IPS-18c (cell line): Measurements from ENCODE around the gene TNKS1BP1.

ENCODE experiments used
- H3K4me3 ChIP-seq: 2 replicates; pipeline ENCODE4 v1.7.0; 2013; ENCODE audit warnings: low read depth, mild to moderate bottlenecking, low read length, moderate library complexity; ENCODE audit not compliant: insufficient read depth
- H3K9me3 ChIP-seq: one replicate; pipeline ENCODE4 v1.6.1; 2013; ENCODE audit warnings: mild to moderate bottlenecking, low read length, moderate library complexity; ENCODE audit not compliant: control insufficient read depth, insufficient read depth

TNKS1BP1 gene

DNA sequence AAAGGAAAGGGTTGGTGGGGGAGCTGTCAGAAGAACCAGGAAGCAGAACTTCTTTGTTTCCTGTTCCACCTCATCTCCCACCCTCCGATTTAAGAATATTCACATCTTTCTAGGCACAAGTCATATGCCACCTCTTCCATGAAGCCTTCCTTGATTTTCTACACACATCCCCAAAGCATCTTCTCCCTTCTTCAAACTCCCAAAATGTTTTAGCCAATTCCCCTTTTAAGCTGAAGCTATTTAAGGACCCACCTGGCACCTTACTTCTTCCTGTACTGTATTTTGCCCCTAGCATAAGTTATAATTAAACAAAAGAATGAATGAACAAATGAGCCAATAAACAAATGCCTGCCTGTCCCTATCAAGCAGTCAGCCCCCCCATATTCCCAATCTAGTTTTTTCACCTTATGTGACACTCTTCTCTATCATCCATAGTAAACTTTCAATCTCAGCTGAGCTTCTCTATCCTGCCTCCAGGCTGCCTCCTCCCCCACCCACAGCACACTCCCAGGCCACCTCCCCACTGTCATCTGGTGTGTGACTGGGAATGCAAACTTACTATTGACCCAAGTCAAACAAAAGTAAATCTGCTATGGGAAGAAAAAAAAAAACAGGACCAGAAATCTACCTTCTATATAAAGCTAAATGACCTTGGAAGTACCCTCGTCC lies 3.9 kb downstream of the TNKS1BP1 start:
- Histone ChIP-seq H3K9me3 (no peaks in the 10 kb centered on the region), H3K4me3 (no peak overlapping the region)

DNA sequence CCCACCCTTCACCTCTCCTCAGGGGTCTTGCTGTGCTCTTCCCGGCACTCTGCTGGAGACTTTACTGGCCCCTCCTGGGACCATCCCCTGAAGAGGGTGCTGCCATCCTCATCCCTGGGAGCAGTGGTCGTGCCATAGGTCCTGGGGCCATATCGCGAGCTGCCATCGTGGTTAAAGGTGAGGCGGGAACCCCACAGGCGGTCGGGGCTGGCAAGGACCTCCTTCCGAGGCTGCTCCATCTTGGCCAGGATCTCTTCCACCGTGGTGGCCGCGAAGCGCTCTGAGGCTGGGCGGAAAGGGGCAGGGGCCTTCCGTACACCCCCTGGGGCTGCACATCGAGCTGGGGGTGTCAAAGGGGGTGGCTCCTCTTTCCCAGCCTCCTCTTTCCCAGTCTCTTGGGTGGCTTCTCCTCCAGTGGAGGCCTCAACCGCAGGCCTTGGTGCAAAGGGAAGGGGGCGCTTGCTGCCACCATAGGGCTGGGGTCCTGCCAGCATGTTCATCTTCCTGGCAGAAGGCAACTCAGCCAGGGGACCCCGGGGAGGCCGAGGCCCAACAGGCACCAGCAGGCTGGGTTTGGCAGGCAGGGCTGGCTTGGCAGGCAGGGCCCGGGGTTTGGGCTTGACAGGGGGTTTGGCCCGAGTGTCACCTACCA lies 4.6 kb downstream of the TNKS1BP1 start:
- Histone ChIP-seq H3K4me3 (no peak overlapping the region), H3K9me3 (no peaks in the 10 kb centered on the region)

DNA sequence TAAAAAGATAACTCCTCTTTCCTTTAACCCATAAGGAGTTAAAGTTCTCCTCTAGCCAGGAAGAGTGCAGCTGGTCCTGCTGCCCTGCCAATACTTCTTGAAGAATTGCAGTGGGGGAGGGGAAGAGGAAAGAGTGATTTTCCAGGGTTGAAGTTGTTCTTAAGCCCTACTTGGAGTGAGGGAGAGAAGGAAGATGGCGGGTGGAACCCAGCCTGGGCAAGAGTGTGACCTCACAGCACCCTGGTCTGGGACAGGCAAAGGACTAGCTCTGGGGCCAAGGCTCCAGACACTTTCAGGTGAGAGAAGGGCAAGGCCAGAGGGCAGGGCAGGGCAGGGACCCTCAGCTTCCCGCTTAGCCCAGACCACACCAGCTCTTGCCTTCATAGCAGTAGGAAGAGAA lies 6.6 kb downstream of the TNKS1BP1 start:
- no peak overlapping the region for H3K4me3 ChIP-seq
- H3K9me3 ChIP-seq: peaks cover 2% of the 10 kb centered on the region

DNA sequence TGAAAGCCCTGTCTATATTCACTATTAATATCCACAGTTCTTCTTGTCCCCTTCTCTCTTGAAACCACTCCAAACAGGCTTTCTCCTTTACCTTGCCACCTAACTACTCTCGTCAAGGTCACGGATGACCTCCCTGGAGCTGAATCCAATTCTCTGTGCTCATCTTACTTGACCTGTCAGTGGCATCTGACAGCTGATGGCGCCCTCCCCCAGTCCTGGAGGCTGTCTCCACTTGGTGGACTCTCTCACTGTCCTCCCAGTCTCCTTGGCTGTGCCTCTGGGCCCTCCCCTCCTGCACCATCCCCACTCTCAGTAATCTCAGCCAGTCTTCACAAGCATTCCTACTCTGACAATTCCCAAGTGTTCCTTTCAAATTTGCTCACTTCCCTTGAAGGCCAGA lies 8.7 kb downstream of the TNKS1BP1 start:
- no peak overlapping the region for H3K4me3 ChIP-seq
- H3K9me3 ChIP-seq: peaks cover 2% of the 10 kb centered on the region

DNA sequence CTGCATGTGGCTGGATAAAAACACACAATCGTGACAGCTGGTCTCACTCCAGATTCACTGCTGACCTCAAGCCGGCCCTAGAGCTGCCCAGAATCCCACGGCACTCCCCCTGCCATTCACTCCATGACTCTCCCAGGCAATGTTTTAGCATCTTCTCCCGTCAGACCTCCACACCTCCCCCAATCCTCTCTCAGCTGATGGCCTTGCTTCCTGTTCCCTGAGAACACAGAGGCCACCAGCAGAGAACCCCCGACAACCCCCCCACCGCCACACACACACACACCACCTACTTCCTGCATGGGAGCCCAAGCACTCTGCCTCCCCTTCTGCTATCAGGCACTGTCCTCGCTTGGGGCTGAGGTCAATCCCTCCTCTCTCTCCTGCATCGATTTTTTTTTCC lies 9.3 kb downstream of the TNKS1BP1 start:
- peaks cover 2% of the 10 kb centered on the region for H3K9me3 ChIP-seq
- H3K4me3 ChIP-seq: no peak overlapping the region

DNA sequence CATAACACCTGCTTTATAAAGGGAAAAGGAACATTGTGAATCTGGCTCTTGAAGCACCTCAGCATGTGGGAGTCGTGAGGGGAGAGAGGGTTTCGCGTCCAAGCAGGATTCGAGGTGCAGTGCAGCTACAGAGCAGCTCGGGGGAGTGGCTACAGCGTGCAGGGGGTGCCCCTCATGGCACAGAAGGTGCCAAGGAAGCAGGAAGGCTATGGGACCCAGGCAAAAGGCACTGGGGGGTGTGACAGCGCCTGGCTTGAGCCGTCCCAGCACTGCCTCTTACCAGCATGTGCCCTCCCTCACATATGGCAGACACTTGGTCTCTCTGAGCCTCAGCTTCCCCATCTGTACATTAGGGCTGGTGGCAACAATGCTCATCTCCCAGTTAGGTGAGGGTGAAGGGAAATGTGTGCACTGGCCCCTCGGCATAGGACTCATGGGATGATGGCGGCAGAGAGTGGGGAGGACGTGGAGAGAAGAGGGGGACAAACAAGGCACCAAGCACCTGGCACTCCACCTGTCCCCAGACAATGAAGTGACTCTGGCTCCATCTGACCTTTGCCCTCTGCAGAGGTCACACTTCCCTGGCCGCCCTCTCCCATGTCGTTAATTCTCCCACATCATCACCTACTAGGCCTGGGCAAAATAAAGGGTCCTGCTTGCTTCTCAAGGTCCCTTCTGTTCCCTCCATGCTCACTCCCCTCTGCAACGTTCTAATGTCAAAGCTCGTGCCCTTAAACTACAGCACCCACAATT lies 10.4 kb downstream of the TNKS1BP1 start:
- peaks cover 2% of the 10 kb centered on the region for H3K9me3 ChIP-seq
- no peak overlapping the region for H3K4me3 ChIP-seq

DNA sequence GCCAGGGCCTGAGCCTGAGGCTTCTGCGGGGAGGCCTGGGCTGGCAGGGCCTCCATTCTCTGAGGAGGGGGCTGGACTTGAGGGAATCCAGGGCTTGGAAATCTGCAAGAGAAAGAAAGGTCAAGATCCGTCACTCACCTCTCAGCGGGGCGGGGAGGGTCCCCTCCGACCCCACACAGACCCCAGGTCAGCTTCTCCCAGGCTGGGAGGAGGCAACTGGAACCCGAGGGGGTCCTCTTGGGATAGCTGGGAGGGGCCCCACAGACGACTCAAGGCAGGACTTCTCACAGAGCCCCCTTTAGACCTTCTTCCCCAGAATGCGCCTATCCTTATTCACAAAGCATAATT lies 11.0 kb downstream of the TNKS1BP1 start:
- peaks cover 2% of the 10 kb centered on the region for H3K9me3 ChIP-seq
- H3K4me3 ChIP-seq: no peak overlapping the region

DNA sequence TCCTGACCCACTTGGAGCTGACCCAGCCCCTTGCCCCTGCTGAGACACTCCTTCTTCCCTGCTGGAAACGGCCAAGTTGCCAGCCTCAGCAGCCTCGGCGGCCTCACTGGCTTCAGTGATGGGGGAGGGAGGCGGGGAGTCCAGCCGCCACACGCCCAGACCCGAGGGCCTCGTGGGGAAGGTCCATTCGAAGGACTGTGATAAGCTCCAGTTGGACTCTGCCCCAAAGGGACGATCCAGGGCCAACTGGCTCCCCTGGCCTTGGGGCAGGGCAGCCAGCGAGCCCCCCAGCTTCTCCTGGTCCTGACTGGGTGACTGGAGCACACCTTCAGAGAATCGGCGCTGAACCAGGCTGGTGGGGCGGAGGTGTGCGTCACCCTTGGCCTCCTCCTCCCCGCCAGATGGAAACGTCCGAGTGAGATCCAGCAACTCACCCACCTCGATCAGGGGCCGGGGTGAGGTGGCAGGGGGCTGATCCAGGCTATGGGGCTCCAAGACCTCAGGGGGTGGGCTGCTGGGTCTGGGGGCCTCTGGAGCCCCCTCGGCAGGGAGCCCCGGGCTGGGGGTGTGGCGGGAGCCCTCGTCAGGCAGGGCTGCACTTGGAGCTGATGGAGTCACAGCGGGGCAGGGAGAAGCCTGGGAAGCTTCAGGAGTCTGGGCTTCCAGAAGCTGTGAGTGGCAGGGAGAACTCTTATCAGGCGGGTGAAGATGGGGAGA lies 11.5 kb downstream of the TNKS1BP1 start:
- Histone ChIP-seq H3K4me3 (no peak overlapping the region), H3K9me3 (peaks cover 2% of the 10 kb centered on the region)

DNA sequence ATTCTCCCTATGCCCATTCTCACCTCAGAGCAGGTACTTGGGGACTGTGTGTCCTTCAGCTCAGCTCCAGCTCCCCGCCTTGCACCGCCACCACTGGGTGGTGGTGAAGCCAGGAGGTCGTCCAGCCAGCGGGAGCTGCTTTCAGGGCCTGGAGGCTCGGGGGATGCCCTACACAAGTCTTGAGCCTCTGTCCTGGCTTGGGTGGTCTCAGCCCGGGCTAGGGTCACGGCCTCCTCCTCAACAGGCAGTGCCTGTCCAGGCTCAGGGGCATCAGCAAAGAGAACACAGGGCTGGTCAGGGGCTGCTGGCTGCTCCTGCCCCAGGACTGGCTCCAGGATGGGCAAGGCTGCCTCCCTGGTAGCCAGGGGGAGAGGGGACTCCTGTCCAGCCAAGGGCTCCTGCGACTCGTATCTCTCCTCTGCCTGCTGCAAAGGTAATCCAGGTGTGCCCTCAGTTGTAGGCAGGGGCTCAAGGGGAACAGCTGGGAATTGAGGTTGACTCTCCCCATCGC lies 12.2 kb downstream of the TNKS1BP1 start:
- peaks cover 2% of the 10 kb centered on the region for H3K9me3 ChIP-seq

DNA sequence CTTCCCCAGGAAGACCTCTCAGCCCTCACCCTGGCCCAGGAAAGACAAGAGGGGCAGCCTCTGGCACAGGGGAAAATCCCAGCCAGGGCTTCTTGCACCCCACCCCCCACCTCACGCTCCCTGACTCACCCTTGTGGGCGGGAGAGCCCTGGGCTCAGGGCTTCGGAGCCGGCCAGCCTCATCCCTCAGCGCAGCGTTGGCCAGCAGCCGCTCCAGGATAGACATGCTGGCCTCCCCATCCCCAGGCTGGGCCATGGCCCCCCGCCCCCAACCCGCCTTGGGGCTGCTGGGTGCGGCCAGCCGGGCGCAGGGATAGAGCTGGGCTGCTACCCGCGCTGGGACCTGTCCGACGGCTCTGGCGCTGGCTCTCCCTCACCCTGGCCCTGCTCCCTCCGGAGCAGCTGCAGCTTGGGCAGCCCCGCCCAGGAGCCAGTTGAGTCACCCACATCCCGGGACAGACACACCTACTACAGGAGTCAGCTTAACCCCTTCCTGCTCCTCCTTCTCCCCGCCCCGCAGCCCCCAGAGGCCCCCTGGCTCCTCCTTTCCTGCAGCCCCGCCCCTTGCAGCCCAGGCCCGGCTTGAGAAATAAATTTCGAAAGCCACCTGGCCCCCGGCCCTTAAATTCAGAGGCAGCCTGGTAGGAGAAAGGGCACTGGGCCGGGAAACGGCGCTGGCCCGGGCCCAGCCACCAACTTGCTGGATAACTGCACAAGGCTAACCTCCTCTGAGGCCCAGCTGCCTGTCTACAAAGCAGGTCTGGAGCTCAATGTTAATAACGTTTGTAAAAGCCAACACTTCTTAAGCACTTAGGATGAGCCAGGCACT lies 13.4 kb downstream of the TNKS1BP1 start:
- H3K4me3 ChIP-seq: peak overlapping the region; percentile 49
- peaks cover 2% of the 10 kb centered on the region for H3K9me3 ChIP-seq

More for the DNA sequence above, 12.2 kb downstream of the TNKS1BP1 start:
- no peak overlapping the region for H3K4me3 ChIP-seq

DNA sequence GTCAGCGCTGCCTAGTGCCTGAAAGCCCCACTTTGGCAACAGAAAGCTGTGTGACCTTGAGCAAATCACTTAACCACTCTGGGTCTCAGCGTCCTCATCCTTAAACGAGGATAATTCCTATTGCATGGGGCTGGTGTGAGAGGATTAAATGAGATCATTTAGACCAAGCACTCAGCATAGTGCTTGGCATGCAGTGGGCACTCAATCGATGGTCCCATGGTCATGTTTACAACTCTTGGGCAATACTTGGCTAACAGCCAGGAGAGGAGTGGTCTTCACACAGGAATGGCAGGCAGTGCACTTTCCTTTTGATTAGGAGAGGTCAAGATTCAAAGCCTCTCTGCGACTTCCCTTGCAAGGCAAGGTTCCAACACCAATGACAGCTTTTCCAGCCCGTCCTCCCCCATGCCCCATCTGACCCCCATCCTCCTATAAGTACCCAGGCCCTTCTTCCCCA lies 14.1 kb downstream of the TNKS1BP1 start:
- Histone ChIP-seq H3K9me3 (peaks cover 2% of the 10 kb centered on the region), H3K4me3 (peak overlapping the region; percentile 49)

DNA sequence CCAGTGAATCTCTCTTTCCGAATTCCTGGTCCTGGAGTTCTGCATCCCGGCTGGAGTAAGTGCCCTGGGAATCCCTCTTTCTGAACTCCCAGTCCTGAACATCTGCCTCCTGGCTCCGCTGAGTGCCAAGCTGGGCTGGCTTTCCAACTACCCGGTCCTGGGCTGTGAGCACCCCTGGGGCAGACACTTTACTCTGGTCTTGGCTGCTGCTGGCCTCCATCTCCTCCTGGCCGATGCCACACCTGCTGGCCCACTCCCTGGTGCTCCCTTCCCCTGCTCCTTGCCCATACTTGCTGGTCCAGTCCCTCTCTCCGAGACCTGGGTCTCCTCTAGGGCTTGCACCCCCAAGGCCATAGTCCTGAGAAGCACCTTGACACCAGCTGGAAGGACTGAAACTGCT lies 14.7 kb downstream of the TNKS1BP1 start:
- peaks cover 2% of the 10 kb centered on the region for H3K9me3 ChIP-seq
- no peak overlapping the region for H3K4me3 ChIP-seq

DNA sequence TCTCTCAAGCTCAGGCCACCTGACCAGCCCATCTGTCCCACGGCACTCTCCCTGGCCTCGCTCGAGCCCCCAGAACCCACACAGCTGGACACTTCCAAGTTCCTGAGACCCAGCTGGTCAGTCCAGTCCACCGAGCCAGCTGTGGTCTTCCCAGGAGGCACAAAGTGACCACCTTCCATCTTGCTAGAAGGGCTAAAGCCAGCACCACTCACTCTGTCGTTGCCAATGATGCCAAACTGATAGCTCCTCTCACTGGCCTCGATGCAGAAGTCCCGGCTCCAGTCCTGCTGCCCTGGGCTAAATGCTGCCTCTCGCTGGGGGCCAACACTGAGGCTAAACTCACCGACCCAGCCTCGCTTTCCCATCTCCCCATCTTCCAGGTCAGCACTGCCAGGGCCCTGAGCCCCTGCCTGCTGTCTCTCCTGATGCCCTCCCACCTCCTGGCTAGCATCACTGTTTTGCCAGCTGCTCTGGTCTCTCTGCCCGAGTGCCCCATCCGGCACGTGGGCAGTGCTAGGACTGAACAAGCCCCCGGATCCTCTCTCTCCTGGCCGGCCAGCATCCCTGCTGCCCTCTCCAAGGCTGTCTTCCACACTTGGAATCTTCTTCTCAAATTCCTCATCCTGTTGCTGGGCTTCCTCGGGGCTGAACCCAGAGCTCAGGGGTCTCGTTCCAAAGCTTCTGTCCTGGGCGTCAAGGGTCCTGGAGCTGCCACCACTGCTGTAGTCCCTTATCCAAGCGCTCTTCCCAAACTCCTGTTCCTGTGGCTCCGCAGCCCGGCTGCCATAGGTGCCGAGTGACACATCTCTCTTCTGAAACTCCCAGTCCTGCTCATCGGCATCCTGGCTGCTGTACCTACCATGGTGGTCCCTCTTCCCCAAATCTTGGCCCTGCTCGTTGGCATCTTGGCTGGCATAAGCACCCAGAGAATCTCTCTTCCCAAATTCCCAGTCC lies 15.4 kb downstream of the TNKS1BP1 start:
- Histone ChIP-seq H3K9me3 (peaks cover 2% of the 10 kb centered on the region), H3K4me3 (no peak overlapping the region)

DNA sequence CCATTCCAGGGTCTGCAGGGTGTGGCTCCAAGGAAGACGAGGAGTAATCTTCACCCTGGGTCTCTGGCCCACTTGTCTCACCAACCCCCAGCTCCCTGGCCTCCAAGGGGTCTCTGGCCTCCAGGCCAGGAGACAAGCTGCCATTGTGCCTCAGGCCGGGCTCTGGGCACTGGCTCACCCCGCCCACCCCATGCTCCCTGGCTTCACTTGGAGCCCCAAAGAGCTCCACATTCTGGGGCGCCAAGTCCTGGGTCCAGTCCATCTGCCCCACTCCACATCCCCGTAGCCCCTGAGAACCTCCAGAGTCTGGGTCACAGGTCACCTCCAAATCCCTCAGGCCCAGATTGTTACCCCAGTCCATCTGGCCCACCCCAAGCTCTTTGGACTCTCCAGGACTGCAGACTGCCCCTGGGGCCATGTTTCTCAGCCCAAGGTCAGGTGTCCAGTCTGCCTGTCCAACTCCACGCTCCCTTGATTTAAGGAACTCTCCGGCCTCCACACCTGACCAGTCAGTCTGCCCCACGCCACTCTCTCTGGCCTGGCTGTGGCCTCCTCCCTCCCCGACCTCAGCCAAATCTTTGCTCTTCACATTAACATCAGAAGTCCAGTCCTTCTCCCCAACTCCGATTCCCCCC lies 16.2 kb downstream of the TNKS1BP1 start:
- no peaks in the 10 kb centered on the region for H3K9me3 ChIP-seq
- no peak overlapping the region; the same call in 1 of the 2 replicates for H3K4me3 ChIP-seq

DNA sequence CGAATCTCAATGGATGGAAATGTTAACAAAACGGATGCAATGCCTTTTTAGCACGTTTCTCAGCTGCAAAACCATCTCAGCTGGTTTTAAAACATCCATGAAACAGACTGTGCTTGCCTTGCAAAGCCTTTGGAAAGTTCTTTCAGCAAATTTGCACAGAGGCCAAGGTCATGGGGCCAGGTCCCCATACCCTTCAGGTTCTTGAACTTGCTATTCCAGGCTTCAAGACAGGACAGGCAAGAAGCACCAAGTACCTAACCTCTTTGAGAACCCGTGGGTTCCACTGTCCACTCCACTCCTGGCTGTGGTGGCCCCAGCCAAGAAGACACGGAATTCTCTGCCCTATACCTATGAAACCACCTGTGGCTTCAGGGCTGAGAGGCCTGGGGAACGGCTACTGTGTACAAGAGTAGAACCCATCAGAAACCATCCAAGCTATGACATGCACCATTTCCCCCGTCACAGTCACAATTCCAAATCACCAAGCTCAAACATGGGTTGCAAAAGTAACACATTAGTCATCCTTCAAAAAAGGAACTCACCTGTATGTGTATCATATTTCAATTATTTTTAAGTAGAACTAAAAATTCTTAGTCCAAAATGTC lies 17.0 kb downstream of the TNKS1BP1 start:
- Histone ChIP-seq H3K9me3 (no peaks in the 10 kb centered on the region), H3K4me3 (no peak overlapping the region)
